Left colon (tissue), 2 donors: ENCODE results near the gene PHF13. TPM values are rescaled to one million over a fixed set of nuclear protein-coding genes. Genes with fewer than 3 reads are reported as not detected.
"Not testable (repeated sequence)": the region's sequence is repeated elsewhere in the genome, so short reads cannot be mapped to it uniquely, and the experiment has no call there.

Experiments used
- ATAC-seq: fragments of 200-7000 bp; cut with Tn5 transposase; one replicate; pipeline ENCODE4 v1.9.1; 2020; ENCODE audit warnings: mild to moderate bottlenecking, moderate library complexity
- DNase-seq, 2 donors: peaks; one replicate each; pipeline ENCODE4 v3.0.0-alpha.2; 2020
- intact Hi-C, 2 donors: fragments of 100-400 bp; cut with DNase I in 1 of 2; cut with micrococcal nuclease in 1 of 2; formaldehyde crosslinking; loops; one replicate each; pipeline versions ENCODE4 v1.11.2 to v1.14.0; 2022; cut with DNase I, micrococcal nuclease
- total RNA-seq, 2 donors: library from RNA; stranded (reverse); fragmentation: NEBNext Ultra II Directional; extraction: Animal tissue kit (Norgen Biotek cat#: 25700); gene quantifications; one replicate each; pipeline ENCODE4 v1.2.1, GENCODE V29; 2021
- donor health status: DM: no; HTN: no; CAD: no.
- donor health status: DM: yes; HTN: yes; CAD: no.

Gene PHF13
- total RNA-seq, 2 donors from 2014 or later, result 6.7 to 11.2 TPM

DNA sequence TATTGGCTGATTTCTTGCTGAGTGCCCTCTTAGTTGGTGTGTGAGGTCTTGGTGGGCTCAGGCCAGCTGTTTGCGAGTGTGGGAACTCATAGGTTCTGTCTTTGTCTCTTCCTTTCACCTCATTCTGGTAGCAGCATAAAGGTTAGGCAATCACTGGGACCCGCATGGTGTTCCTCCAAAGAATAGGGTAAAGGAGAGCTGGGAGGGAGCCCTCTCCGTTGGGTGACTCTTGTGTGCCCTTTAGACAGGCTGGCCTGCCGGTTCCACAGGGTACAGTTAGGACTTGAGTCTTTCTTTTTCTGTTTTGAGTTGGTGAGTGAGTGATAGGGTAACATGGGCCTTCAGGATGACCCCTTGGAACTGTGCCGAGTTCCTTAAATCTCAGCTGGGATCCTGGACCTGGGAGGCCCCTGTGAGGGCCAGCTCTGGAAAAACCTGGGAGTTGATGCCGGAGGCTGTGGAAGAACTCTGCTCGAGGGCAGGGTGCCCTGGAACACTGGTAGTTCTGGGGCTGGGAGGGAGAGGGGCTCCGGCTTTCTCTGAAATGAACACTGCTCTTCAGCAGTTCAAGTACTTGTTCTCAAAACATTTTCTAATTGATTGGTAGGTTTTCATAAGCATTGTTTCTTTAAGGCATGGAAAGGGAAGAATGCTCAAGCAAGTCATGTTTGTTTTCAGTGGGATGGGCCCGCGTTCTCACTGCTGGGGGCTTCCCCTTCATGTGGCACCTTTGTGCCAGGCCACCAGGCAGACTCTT, 9.0 kb downstream of the PHF13 start:
- DNase-seq (no peak), ATAC-seq (no peak)
- intact Hi-C loops, result no loop called here

DNA sequence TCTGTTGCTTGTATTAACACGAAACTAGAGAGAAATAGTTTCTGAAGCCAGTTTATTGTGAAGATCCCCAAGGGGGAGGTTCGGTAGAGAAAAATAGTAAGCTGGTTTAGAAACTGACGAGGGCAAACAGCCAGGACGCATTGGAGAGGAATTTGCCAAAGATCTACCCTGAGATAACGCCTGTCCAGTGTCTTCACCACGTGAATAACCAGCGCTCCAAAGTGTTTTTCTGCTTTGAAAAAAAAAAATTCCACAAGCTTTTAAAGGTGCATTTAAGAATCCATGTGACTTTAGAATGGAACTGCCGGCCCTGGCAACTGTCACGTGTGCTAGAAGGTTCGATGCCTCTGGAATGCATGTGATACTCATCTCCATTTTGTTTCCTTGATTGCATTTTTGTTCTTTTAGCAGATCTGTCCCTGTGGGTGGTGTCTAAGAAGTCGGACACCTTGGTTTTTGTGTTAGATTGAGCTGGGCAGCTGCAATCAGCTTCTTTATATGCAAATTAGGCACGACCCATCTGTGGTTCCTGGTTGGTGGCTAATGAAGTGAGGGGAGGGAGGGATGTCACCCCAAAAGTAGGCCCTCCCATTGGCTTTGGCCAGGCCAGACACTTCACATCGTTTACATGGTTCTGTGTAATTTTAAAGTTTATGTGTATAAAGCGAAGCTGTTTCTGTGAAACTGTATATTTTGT, 9.9 kb downstream of the PHF13 start:
- DNase-seq (no peak), ATAC-seq (no peak)
- intact Hi-C loops, result no loop called here

DNA sequence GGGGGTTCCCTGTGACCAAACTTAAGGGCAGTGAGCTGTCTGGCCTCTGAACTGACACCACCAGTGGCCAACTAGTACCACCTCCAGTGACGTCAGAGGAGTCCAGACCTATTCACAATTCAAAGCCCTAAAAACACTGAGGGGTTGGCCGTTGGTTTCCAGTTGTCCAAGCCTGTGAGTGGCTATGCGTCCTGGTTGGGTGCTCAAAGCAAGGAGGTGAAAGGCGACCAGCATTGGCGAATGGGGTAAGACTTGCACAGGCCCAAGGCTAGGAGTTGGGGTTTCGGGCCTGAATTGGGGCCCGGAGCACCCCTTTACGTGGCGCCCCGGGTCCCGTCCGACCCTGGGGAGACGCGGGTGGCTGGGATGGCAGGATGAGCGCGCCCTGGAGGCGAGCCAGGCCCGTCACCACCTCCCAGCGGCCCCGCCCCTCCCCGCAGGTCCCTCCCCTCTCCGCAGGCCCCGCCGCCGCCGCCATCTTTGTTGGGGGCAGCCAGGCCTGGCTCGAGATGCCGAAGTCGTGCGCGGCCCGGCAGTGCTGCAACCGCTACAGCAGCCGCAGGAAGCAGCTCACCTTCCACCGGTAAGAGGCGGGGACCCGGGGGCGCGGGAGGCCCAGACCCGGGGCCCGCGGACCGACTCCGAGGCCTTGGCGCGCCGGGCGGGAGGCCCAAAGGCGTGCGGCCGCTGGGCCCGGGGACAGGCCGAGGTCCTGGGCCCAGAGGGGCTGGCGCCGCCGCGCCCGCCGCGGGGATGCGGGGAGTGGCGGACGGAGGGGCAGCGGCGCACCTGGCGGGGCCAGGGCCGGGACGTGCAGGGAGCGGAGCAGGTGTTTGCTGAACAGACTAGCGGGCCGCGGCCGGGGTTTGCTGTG, 11.4 kb downstream of the PHF13 start, which contains the start of gene THAP3:
THAP3 (plus strand) TSS at position 159 of the 874 bp plus-strand sequence; CDS start at position 510, 351 bp downstream.
- DNase-seq, result peak; percentile 86 to 91
- intact Hi-C loops, result no loop called here
- peak; percentile 96 for ATAC-seq

GRCh38 chr1:6625584-6626149, 12.1 kb downstream of the PHF13 start:
- intact Hi-C loops, result no loop called here
- ATAC-seq (peak; percentile 44), DNase-seq (peak; percentile 37 to 44)

DNA sequence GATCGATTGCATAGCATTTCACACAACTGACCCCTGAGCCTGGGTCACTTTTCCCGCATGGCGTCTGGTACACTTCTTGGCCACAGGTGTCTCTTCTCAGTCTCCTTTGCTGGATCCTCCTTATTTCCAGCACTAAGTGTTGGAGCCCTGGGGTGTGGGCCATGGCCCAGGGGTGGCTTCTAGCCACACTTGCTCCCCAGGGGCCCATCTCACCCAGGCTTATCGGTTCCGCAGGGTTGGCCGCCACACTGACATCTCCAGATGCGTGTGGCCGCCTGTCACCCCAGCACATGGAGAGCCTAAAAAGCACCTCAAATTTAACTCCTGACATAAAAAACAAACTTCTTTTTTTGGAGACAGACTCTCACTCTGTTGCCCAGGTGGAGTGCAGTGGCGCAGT, 13.5 kb downstream of the PHF13 start:
- DNase-seq (no peak), ATAC-seq (no peak)
- intact Hi-C loops, result no loop called here

- no peak for ATAC-seq
- DNase-seq, result no peak
- intact Hi-C loops, result no loop called here
Measured at GRCh38 chr1:6627841-6628545, 14.5 kb downstream of the PHF13 start.

DNA sequence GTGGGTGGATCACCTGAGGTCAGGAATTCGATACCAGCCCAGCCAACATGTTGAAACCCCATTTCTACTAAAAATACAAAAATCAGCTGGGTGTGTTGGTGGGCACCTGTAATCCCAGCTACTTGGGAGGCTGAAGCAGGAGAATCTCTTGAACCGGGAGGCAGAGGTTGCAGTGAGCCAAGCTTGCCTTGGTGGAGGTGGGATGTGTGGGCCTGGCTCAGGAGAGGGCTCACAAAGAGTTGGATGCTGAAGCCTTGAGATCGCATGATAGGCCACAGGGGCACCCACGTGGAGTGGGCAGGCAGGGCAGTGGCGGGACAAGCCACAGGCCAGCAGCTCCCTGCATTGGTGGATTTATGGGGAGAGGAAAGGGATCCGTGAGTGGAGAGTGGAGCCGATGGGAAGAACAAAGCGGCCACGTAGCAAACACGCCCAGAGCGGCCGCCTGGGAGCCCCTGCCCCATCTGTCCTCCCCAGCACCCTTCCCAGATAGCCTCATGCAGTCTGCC, 15.5 kb downstream of the PHF13 start:
- no peak for DNase-seq
- ATAC-seq, result no peak
- intact Hi-C loops, result no loop called here

DNA sequence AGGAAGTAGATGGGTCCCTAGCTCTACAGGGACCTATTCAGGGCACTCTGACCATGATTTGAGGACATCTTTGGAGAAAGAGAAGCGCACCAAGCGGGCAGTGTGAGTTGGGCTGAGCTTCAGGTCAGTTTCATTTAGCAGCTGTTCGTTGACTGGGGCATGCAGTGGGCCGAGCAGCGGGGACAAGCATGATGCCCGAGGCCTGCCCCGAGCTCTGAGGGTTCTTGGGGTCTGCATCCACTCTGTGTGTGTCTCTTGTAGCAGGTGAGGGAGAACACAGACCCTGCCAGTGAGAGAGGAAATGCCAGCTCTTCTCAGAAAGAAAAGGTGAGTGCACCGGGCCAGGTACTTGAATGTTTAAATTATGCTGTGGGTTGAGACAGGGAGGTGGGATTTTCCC, 16.5 kb downstream of the PHF13 start:
- intact Hi-C loops, result loop anchor here in 1 of 2 donors (10.0 kb wide), 1 partner anchor 75 kb away; the partner anchor contains the start of genes NOL9 and TAS1R1
- DNase-seq, result no peak
- no peak for ATAC-seq

DNA sequence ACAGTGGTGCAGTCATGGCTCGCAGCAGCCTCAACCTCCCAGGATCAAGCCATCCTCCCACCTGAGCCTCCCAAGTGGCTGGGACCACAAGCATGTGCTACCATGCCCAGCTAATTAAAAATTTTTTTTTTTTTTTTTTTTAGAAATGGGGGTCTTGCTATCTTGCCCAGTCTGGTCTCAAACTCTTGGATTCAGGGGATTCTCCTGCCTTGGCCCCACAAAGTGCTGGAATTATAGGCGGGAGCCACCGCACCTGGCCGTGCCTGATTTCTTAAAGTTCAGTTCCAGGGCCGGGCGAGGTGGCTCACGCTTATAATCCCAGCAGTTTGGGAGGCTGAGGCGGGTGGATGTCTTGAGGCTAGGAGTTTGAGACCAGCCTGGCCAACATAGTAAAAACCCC, 17.5 kb downstream of the PHF13 start:
- ATAC-seq (no peak), DNase-seq (no peak)
- intact Hi-C loops, result loop anchor here in 1 of 2 donors (10.0 kb wide), 1 partner anchor 76 kb away; the partner anchor contains the start of genes NOL9 and TAS1R1

DNA sequence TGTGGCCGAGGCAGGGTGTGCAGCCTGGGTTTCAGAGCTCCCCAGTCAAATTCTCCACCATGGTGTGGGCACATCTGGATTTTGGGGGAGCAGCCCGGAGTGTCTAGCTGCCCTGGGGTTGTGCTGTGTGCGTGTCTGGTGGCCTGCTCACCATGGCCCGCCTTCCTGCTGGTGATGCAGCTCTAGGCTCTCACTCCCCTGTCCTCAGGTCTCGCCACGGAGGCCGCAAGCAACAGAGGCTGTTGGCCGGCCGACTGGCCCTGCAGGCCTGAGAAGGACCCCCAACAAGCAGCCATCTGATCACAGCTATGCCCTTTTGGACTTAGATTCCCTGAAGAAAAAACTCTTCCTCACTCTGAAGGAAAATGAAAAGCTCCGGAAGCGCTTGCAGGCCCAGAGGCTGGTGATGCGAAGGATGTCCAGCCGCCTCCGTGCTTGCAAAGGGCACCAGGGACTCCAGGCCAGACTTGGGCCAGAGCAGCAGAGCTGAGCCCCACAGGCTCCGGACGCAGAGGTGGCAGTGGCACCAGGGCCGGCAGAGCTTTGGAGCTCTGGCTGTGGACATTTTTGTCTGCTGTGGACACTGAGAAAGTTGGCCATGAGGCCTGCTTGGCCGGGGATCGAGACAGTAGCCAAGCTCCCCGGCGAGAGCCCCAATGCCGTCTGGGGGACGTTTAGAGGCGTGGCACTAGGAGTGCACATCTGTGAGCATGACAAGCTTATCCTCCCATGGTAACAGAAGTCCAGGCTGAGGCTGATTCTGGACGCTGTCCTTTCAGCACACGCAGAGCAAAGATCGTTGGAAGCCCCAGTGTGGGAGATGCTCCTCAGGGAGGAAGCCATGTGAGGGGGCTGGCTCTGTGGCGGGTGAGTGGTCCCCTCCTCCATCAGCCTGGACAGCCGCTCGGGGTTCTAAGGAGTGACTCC, 19.3 kb downstream of the PHF13 start:
- DNase-seq, result no peak
- ATAC-seq, result no peak
- intact Hi-C loops, result loop anchor here in 1 of 2 donors (10.0 kb wide), 1 partner anchor 78 kb away; the partner anchor contains the start of genes NOL9 and TAS1R1

- intact Hi-C loops, result loop anchor here in 1 of 2 donors (10.0 kb wide), 1 partner anchor 80 kb away; the partner anchor contains the start of genes NOL9 and TAS1R1
- ATAC-seq, result peak; percentile 86
- peak; percentile 49 to 78 for DNase-seq
Measured at GRCh38 chr1:6634371-6635052, 21.0 kb downstream of the PHF13 start.

DNA sequence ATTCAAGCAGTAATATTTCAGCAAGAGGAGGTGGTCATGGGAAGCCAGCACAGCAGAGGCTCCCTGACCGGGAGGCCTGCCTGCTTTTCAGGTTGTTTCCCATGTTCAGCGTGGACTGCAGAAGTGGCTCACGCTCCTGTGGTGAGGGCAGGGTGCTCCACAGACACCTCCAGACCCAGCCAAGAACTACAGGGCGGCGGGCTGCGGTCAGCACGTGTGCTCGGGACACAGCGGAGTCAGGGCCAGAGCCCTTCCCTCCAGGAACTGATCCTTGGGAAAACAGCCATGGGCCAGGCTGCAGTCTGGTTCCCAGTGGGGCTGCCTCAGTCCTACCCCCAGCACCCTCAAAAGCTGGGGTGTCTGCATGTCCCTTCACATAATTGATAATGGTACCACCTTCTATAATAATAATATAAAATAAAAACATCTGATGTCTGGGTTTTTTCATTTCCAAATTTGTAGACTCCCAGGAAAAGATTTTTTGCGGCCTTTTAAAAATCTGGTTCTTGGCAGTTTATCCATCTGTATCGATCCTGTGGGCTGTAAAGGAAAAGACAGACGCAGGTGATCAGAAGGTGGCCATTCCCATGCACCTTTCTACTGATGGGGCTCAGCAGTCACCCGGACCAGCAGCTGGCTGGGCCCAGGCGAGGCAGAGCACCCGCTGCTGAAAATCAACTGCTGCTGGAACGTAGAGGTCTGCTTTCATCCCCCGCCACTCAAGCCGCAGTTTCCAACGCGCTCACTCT, 21.8 kb downstream of the PHF13 start:
- peak; percentile 5 for ATAC-seq
- intact Hi-C loops, result loop anchor here in 1 of 2 donors (10.0 kb wide), 1 partner anchor 81 kb away; the partner anchor contains the start of genes NOL9 and TAS1R1
- no peak for DNase-seq

DNA sequence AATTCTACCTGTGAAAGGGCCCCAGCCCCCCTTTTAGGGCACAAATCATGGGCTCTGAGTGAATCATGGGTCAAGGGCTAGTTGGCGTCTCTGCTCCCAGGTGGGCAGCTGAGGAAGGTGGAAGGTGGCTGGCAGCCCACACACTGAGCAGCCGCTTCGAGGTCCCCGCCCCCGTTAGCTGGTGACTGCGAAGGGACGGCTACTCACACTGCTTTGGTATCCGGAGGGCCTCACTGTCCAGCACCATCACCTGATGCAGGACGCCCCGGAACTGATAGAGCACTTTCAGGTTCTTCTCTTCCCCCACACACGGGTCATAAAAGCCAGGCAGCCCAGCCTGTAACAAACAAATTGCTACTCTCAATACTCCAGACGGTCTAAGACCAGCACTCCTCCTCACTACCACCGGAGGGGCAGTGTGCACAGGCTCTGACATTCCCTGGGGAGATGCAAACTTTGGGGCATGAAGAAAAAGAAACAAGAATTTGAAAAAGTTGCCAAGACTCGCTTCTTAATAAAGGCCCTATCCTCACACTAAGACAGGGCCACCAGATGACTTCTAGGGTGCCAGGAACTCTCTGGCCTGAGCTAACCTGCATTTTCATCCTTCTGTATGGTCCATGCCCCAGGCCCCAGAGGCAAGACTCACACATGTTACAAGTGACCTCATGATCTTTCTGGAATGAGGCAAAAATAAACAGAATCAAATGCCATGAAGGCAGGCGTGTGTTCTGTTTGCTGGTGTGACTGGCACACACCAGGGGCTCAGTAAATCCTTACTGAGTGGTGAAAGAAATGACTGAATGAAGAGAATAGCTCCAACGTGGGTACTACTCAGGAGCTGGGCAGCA, 22.6 kb downstream of the PHF13 start:
- no peak for ATAC-seq
- no peak for DNase-seq
- intact Hi-C loops, result loop anchor here in 1 of 2 donors (10.0 kb wide), 1 partner anchor 81 kb away; the partner anchor contains the start of genes NOL9 and TAS1R1

DNA sequence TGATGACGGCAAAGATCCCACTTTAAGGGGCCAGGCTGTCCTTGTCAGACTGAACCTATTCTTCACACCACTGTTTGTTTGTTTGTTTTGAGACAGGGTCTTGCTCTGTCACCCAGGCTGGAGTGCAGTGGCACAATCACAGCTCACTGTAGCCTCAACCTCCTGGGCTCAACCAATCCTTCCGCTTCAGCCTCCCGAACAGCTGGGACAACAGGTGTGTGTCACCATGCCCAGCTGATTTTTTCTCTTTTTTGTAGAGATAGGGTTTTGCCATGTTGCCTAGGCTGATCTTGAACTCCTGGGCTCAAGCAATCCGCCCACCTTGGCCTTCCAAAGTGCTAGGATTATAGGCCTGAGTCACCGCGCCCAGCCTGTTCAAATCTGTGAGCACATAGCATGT, 23.2 kb downstream of the PHF13 start:
- not testable (repeated sequence) for DNase-seq, ATAC-seq
- intact Hi-C loops, result loop anchor here in 1 of 2 donors (10.0 kb wide), 1 partner anchor 82 kb away; the partner anchor contains the start of genes NOL9 and TAS1R1
